ENCODE measurements around the gene CYGB. TPM values are rescaled to one million over a fixed set of nuclear protein-coding genes. Genes with fewer than 3 reads are reported as not detected.
A peak's percentile ranks its signal among the peaks of the same experiment; 100 is the strongest.

The CYGB gene
- total and polyA plus RNA-seq, 10 of the 15 experiments (the other 5 are each of a cell fraction or from before 2014, with no cell fraction given): 0.34 TPM; not detected in 9

DNA sequence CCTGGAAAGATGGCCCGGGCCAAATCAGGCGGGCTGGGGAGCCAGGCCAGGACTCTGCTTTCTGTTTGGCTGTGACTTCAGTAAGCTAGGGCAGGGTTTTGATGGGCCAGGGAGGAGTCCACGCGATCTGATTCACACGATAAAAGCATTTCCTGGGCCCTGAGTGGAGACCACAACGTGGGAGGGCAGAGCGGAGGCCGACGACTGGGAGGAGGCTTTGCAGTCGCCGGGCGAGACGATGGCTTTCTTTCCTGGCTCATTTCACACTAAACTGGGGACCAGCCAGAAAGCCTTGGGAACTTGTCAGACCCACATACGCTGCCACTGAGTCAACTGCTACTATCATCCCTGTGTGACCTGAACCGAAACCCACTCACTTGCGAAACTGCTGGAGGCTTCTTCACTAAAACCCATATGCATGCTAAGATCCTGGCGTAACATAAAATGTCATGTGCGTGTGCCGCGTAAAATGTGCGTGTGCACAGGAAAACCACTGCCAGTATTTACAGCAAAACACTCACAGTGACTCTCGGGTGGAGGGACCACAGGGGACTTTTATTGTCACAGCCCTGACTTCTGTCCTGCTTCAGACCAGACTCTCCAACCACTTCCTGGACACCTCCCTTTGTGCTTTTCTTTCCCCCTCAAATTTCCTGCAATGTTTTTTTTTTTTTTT lies 22.1 kb downstream of the CYGB start (continued):
- TF ChIP-seq SMARCA5 (IDR thresholded peaks at IDR 0.05) (0 out of 2 replicates have a peak, but pooled peaks have one; percentile 51), CREM (IDR thresholded peaks at IDR 0.05; ENCODE audit: low read depth) (peak; percentile 30; the same call in 1 of the 2 replicates), MEF2B (IDR thresholded peaks at IDR 0.05; ENCODE audit: partially characterized antibody, poor library complexity, severe bottlenecking) (peak; percentile 80), WRNIP1 (IDR thresholded peaks at IDR 0.05; ENCODE audit: borderline replicate concordance, low read depth, low read length) (0 out of 2 replicates have a peak, but pooled peaks have one; percentile 60), MTA2 (IDR thresholded peaks at IDR 0.05; ENCODE audit: low read depth) (peak; percentile 89), TAF1 (IDR thresholded peaks at IDR 0.05; ENCODE audit: borderline replicate concordance, low read depth, low read length) (no peak; the same call in 1 of the 2 replicates), ZNF207 (IDR thresholded peaks at IDR 0.05; ENCODE audit: borderline replicate concordance) (no peak), TARDBP (IDR thresholded peaks at IDR 0.05; ENCODE audit: borderline replicate concordance) (no peak), NFYB (IDR thresholded peaks at IDR 0.05; ENCODE audit: insufficient read depth, low read depth, low read length) (no peak), PAX8 (IDR thresholded peaks at IDR 0.05) (no peak), CUX1 (IDR thresholded peaks at IDR 0.05; ENCODE audit: insufficient replicate concordance, low read depth, low read length) (peak; percentile 16), BHLHE40 (IDR thresholded peaks at IDR 0.05; ENCODE audit: borderline replicate concordance in 1 of 2, low read depth in 2 of 2, low read length in 1 of 2) (peak; percentile 87 to 90), ZNF217 (IDR thresholded peaks at IDR 0.05) (peak; percentile 52; the same call in 1 of the 2 replicates)
- TF ChIP-seq, protein P1, sequence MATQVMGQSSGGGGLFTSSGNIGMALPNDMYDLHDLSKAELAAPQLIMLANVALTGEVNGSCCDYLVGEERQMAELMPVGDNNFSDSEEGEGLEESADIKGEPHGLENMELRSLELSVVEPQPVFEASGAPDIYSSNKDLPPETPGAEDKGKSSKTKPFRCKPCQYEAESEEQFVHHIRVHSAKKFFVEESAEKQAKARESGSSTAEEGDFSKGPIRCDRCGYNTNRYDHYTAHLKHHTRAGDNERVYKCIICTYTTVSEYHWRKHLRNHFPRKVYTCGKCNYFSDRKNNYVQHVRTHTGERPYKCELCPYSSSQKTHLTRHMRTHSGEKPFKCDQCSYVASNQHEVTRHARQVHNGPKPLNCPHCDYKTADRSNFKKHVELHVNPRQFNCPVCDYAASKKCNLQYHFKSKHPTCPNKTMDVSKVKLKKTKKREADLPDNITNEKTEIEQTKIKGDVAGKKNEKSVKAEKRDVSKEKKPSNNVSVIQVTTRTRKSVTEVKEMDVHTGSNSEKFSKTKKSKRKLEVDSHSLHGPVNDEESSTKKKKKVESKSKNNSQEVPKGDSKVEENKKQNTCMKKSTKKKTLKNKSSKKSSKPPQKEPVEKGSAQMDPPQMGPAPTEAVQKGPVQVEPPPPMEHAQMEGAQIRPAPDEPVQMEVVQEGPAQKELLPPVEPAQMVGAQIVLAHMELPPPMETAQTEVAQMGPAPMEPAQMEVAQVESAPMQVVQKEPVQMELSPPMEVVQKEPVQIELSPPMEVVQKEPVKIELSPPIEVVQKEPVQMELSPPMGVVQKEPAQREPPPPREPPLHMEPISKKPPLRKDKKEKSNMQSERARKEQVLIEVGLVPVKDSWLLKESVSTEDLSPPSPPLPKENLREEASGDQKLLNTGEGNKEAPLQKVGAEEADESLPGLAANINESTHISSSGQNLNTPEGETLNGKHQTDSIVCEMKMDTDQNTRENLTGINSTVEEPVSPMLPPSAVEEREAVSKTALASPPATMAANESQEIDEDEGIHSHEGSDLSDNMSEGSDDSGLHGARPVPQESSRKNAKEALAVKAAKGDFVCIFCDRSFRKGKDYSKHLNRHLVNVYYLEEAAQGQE (IDR thresholded peaks at IDR 0.05; ENCODE audit: low read depth, low read length): no peak
- TF ChIP-seq, protein P2, sequence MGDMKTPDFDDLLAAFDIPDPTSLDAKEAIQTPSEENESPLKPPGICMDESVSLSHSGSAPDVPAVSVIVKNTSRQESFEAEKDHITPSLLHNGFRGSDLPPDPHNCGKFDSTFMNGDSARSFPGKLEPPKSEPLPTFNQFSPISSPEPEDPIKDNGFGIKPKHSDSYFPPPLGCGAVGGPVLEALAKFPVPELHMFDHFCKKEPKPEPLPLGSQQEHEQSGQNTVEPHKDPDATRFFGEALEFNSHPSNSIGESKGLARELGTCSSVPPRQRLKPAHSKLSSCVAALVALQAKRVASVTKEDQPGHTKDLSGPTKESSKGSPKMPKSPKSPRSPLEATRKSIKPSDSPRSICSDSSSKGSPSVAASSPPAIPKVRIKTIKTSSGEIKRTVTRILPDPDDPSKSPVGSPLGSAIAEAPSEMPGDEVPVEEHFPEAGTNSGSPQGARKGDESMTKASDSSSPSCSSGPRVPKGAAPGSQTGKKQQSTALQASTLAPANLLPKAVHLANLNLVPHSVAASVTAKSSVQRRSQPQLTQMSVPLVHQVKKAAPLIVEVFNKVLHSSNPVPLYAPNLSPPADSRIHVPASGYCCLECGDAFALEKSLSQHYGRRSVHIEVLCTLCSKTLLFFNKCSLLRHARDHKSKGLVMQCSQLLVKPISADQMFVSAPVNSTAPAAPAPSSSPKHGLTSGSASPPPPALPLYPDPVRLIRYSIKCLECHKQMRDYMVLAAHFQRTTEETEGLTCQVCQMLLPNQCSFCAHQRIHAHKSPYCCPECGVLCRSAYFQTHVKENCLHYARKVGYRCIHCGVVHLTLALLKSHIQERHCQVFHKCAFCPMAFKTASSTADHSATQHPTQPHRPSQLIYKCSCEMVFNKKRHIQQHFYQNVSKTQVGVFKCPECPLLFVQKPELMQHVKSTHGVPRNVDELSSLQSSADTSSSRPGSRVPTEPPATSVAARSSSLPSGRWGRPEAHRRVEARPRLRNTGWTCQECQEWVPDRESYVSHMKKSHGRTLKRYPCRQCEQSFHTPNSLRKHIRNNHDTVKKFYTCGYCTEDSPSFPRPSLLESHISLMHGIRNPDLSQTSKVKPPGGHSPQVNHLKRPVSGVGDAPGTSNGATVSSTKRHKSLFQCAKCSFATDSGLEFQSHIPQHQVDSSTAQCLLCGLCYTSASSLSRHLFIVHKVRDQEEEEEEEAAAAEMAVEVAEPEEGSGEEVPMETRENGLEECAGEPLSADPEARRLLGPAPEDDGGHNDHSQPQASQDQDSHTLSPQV (IDR thresholded peaks at IDR 0.05): peak; percentile 80; the same call in 1 of the 2 replicates
